Stimulated activated CD4-positive, alpha-beta T cell treated with anti-CD3 and anti-CD28 coated beads, Interleukin-4, amount 100 ng/mL, for 24 hours (primary cell): ENCODE results near the gene CBFA2T2.

Experiments used
- DNase-seq: peaks from one replicate; pipeline ENCODE4 v3.0.0-alpha.2; 2020

The CBFA2T2 gene

GRCh38 chr20:33669873-33670640 is 180.2 kb downstream of the CBFA2T2 start:
- DNase-seq, result no peak

GRCh38 chr20:33670715-33671499 is 181.0 kb downstream of the CBFA2T2 start:
- no peak for DNase-seq

- DNase-seq, result no peak
Observed at GRCh38 chr20:33671573-33672288, 181.8 kb downstream of the CBFA2T2 start.

- no peak for DNase-seq
Observed at GRCh38 chr20:33672426-33673113, 182.7 kb downstream of the CBFA2T2 start.

GRCh38 chr20:33673114-33673409 is 183.2 kb downstream of the CBFA2T2 start:
- no peak for DNase-seq

GRCh38 chr20:33673410-33674293 is 183.8 kb downstream of the CBFA2T2 start:
- DNase-seq, result no peak

- peak; percentile 58 for DNase-seq
Observed at GRCh38 chr20:33674294-33675135, 184.6 kb downstream of the CBFA2T2 start, which contains the start of gene NECAB3. NECAB3 (minus strand) TSS chr20:33674428; CDS start chr20:33674352, 76 bp downstream.

GRCh38 chr20:33675136-33675959 is 185.5 kb downstream of the CBFA2T2 start:
- DNase-seq, result no peak

GRCh38 chr20:33676121-33676520 is 186.2 kb downstream of the CBFA2T2 start:
- DNase-seq, result no peak

GRCh38 chr20:33676652-33677645 is 187.1 kb downstream of the CBFA2T2 start:
- no peak for DNase-seq

- DNase-seq, result no peak
Observed at GRCh38 chr20:33677991-33678702, 188.3 kb downstream of the CBFA2T2 start.

- peak; percentile 19 for DNase-seq
Observed at GRCh38 chr20:33679758-33680485, 190.0 kb downstream of the CBFA2T2 start.

GRCh38 chr20:33680686-33681085 is 190.8 kb downstream of the CBFA2T2 start:
- DNase-seq, result no peak

GRCh38 chr20:33681288-33681687 is 191.4 kb downstream of the CBFA2T2 start:
- no peak for DNase-seq

- no peak for DNase-seq
Observed at GRCh38 chr20:33681728-33682353, 191.9 kb downstream of the CBFA2T2 start.

GRCh38 chr20:33684533-33685327 is 194.8 kb downstream of the CBFA2T2 start:
- DNase-seq, result no peak
